ENCODE data around the gene ANKS3.

- TF ChIP-seq CTCF (IDR thresholded peaks at IDR 0.05; ENCODE audit: borderline replicate concordance, extremely low read depth, low read length, poor library complexity, severe bottlenecking) (no peak), EZH2 (IDR thresholded peaks at IDR 0.05; ENCODE audit: borderline replicate concordance, low read depth, low read length, severe bottlenecking) (no peak)
Observed at GRCh38 chr16:4676831-4677230, 57.2 kb downstream of the ANKS3 start.

Measured in DND-41 (cell line).